PC-3 (cell line): ENCODE data around the gene ADCY3. TPM values are rescaled to one million over a fixed set of nuclear protein-coding genes. Genes with fewer than 3 reads are reported as not detected.

Experiments used
- ATAC-seq: fragments of 200-7000 bp; cut with Tn5 transposase; 2 replicates; pipeline ENCODE4 v1.9.1; 2020; ENCODE audit warnings: mild to moderate bottlenecking, moderate library complexity
- BruUV-seq: library from RNA; stranded (reverse); fragments of 400-500 nt; replicated peaks from 2 replicates; lab custom pipeline; 2021; lab: Mats Ljungman, UMichigan
- CTCF ChIA-PET: fragments of 300-600 bp; sonication (Branson Sonifier 250); formaldehyde crosslinking; loops from one replicate; lab custom pipeline; 2022; ENCODE audit warnings: antibody characterized with exemption; lab: Charles Lee
- POLR2A ChIA-PET: fragments of 300-600 bp; sonication (Branson Sonifier 250); formaldehyde crosslinking; loops from one replicate; lab custom pipeline; 2022; ENCODE audit warnings: antibody characterized with exemption; ENCODE audit not compliant: unreplicated experiment; lab: Charles Lee
- DNase-seq: peaks from one replicate; pipeline ENCODE4 v3.0.0-alpha.2; 2015
- H2AFZ ChIP-seq: fragments of 300-600 bp; sonication (generic); 2 replicates; pipeline ENCODE4 v1.6.0; 2016; ENCODE audit warnings: antibody characterized with exemption, low read length
- H3F3A ChIP-seq: fragments of 300-600 bp; sonication (generic); one replicate; pipeline ENCODE4 v1.6.0; 2017; ENCODE audit warnings: antibody characterized with exemption, low read length, control low read depth, mild to moderate bottlenecking; ENCODE audit not compliant: unreplicated experiment
- H3K27ac ChIP-seq: fragments of 300-600 bp; sonication (generic); 2 replicates; pipeline ENCODE4 v1.5.1; 2016; ENCODE audit warnings: mild to moderate bottlenecking, low read length
- H3K27me3 ChIP-seq: fragments of 300-600 bp; sonication (generic); 2 replicates; pipeline ENCODE4 v1.6.1; 2016; ENCODE audit warnings: low read length, mixed read lengths
- H3K36me3 ChIP-seq: fragments of 300-600 bp; sonication (generic); 2 replicates; pipeline ENCODE4 v1.6.1; 2016; ENCODE audit warnings: low read depth, mixed run types, low read length, mixed read lengths
- H3K4me1 ChIP-seq: fragments of 300-600 bp; sonication (generic); 2 replicates; pipeline ENCODE4 v1.5.1; 2016; ENCODE audit warnings: low read length; ENCODE audit not compliant: insufficient read depth
- H3K4me2 ChIP-seq: fragments of 300-600 bp; sonication (generic); 2 replicates; pipeline ENCODE4 v1.6.0; 2016; ENCODE audit warnings: low read length
- H3K4me3 ChIP-seq: fragments of 300-600 bp; sonication (generic); 2 replicates; pipeline ENCODE4 v1.5.1; 2016; ENCODE audit warnings: mild to moderate bottlenecking, low read length, mixed read lengths
- H3K79me2 ChIP-seq: fragments of 300-600 bp; sonication (generic); 2 replicates; pipeline ENCODE4 v1.6.1; 2017; ENCODE audit warnings: low read length, mixed read lengths
- H3K9ac ChIP-seq: fragments of 300-600 bp; sonication (generic); 2 replicates; pipeline ENCODE4 v1.6.0; 2016; ENCODE audit warnings: mild to moderate bottlenecking, low read length
- H3K9me2 ChIP-seq: fragments of 300-600 bp; sonication (generic); replicated peaks from 2 replicates; pipeline ENCODE4 v1.6.1; 2016; ENCODE audit warnings: mixed run types, low read length, mixed read lengths
- H3K9me3 ChIP-seq: fragments of 300-600 bp; sonication (generic); 2 replicates; pipeline ENCODE4 v1.6.1; 2016; ENCODE audit warnings: low read length, mixed read lengths
- H4K20me1 ChIP-seq: fragments of 300-600 bp; sonication (generic); 2 replicates; pipeline ENCODE4 v1.6.1; 2016; ENCODE audit warnings: low read length, mixed read lengths
- EZH2 ChIP-seq: fragments of 300-600 bp; sonication (generic); IDR thresholded peaks from one replicate; pipeline ENCODE4 v1.6.1; 2017; ENCODE audit warnings: antibody characterized with exemption, mild to moderate bottlenecking, low read length; ENCODE audit not compliant: unreplicated experiment
- EZH2phosphoT487 ChIP-seq: fragments of 300-600 bp; sonication (generic); IDR thresholded peaks from 2 replicates; pipeline ENCODE4 v1.6.1; 2018; ENCODE audit warnings: mild to moderate bottlenecking, antibody characterized with exemption, low read length, borderline replicate concordance
- intact Hi-C: fragments of 100-400 bp; cut with micrococcal nuclease; formaldehyde crosslinking; loops from 2 replicates; pipeline ENCODE4 v1.9.0; 2023
- total RNA-seq: library from RNA; depleted of rRNA; stranded (reverse); fragments of >200 nt; gene quantifications from 2 replicates; pipeline ENCODE4 v1.2.3, GENCODE V29; 2014
- TF ChIP-seq, protein P1 (sequence below): fragments of 300-600 bp; sonication (generic); conservative IDR thresholded peaks from 2 replicates; pipeline ENCODE4 v1.5.1; 2017; ENCODE audit warnings: antibody characterized with exemption, low read depth, mild to moderate bottlenecking, low read length

Gene ADCY3
- total RNA-seq, 1 experiment from 2014 or later = 52.0 TPM

DNA sequence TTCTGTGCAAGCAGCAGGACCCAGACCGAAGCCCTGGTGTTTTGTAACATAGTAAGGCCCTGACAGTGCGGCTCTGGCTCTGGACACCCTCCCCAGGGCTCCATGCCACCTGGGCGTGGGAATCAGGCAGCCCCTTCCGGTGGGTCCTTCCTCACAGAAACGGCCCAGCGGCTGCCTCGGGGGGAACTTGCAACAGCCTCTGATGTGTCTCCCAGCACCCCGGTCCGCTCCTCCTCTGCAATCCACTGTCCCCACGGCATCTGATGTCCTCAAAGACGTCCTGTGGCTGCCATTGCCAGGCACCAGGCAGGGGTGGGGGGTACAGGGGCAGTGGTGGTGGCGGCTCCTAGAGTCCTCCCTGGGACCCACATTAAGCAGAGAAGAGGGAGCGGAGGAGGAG, 68.0 kb downstream of the ADCY3 start:
- H3K9me2 ChIP-seq = no peaks in the 10 kb centered on the region
- H3K27me3 ChIP-seq = no peaks in the 10 kb centered on the region
- no peak for TF ChIP-seq EZH2
- TF ChIP-seq EZH2phosphoT487 = no peak
- TF ChIP-seq, protein P1, sequence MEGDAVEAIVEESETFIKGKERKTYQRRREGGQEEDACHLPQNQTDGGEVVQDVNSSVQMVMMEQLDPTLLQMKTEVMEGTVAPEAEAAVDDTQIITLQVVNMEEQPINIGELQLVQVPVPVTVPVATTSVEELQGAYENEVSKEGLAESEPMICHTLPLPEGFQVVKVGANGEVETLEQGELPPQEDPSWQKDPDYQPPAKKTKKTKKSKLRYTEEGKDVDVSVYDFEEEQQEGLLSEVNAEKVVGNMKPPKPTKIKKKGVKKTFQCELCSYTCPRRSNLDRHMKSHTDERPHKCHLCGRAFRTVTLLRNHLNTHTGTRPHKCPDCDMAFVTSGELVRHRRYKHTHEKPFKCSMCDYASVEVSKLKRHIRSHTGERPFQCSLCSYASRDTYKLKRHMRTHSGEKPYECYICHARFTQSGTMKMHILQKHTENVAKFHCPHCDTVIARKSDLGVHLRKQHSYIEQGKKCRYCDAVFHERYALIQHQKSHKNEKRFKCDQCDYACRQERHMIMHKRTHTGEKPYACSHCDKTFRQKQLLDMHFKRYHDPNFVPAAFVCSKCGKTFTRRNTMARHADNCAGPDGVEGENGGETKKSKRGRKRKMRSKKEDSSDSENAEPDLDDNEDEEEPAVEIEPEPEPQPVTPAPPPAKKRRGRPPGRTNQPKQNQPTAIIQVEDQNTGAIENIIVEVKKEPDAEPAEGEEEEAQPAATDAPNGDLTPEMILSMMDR = no peak
- H3K36me3 ChIP-seq = 0 out of 2 replicates have a peak, but pooled peaks cover 2% of the 10 kb centered on the region
- BruUV-seq = no TSS peak
- intact Hi-C loops = no loop called here
- no peaks in the 10 kb centered on the region for H3K4me1 ChIP-seq
- no peak overlapping the region for H3K27ac ChIP-seq
- H3K9ac ChIP-seq = no peak overlapping the region
- no peak overlapping the region for H3K4me3 ChIP-seq
- H3K9me3 ChIP-seq = no peaks in the 10 kb centered on the region
- H3K79me2 ChIP-seq = no peaks in the 10 kb centered on the region
- H3K4me2 ChIP-seq = no peak overlapping the region
- H4K20me1 ChIP-seq = no peaks in the 10 kb centered on the region
- DNase-seq (no peak), ATAC-seq (no peak)
- no peaks in the 10 kb centered on the region for H3F3A ChIP-seq
- ChIA-PET CTCF (no interaction called here), POLR2A (no interaction called here)
- H2AFZ ChIP-seq = no peak overlapping the region

DNA sequence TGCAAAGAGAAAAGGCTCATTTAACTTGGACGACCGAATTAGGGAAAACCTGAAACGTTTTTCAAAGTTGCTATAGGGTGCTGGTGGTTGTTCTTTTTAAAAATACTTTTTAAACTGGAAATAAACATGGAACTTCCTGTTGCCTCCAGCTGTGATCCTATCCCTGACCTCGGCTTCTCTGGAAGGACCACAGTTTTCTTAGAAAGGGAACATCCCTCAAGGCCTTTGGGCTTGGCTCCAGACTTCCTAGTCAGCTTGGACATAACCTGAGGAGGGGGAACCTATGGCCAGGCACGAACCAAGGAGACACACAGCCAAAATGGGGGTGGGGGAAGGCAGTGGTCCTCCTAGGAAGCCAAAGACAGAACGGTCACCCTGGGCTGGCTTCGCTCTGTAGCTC, 69.1 kb downstream of the ADCY3 start:
- H3K79me2 ChIP-seq = no peaks in the 10 kb centered on the region
- H3K27me3 ChIP-seq = no peaks in the 10 kb centered on the region
- no peak overlapping the region for H3K9ac ChIP-seq
- no TSS peak for BruUV-seq
- no peak overlapping the region for H2AFZ ChIP-seq
- POLR2A ChIA-PET = no interaction called here
- ATAC-seq = no peak
- CTCF ChIA-PET = no interaction called here
- H3K9me3 ChIP-seq = no peaks in the 10 kb centered on the region
- H3K27ac ChIP-seq = no peak overlapping the region
- H3K9me2 ChIP-seq = no peaks in the 10 kb centered on the region
- H3K4me3 ChIP-seq = no peak overlapping the region
- no peak overlapping the region for H3K4me2 ChIP-seq
- H3F3A ChIP-seq = no peaks in the 10 kb centered on the region
- H4K20me1 ChIP-seq = no peaks in the 10 kb centered on the region
- intact Hi-C loops = no loop called here
- H3K4me1 ChIP-seq = no peaks in the 10 kb centered on the region
- TF ChIP-seq EZH2 (no peak), EZH2phosphoT487 (no peak)
- TF ChIP-seq, protein P1 = no peak
- DNase-seq = no peak
- H3K36me3 ChIP-seq = 0 out of 2 replicates have a peak, but pooled peaks cover 2% of the 10 kb centered on the region

DNA sequence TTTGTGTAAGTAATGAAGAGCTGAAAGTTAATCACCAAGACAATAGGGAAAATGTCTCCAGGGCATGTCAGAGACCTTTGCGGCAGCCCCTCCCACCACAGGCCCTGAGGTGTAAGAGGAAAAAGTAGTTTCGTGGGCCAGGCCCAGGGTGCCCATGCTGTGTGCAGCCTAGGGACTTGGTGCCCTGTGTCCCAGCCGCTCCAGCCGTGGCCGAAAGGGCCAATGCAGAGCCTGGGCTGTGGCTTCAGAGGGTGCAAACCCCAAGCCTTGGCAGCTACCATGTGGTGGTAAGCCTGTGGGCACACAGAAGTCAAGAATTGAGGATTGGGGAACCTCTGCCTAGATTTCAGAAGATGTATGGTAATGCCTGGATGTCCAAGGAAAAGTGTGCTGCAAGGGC, 74.3 kb downstream of the ADCY3 start:
- DNase-seq (no peak), ATAC-seq (no peak)
- Histone ChIP-seq H4K20me1 (no peaks in the 10 kb centered on the region), H3K9me2 (no peaks in the 10 kb centered on the region), H3K4me1 (no peaks in the 10 kb centered on the region), H3K9me3 (no peaks in the 10 kb centered on the region), H3K27me3 (no peaks in the 10 kb centered on the region), H2AFZ (no peak overlapping the region), H3K36me3 (0 out of 2 replicates have a peak, but pooled peaks cover 2% of the 10 kb centered on the region), H3K4me3 (no peak overlapping the region), H3K27ac (no peak overlapping the region), H3F3A (no peaks in the 10 kb centered on the region), H3K79me2 (no peaks in the 10 kb centered on the region), H3K9ac (no peak overlapping the region), H3K4me2 (no peak overlapping the region)
- BruUV-seq = no TSS peak
- ChIA-PET POLR2A (no interaction called here), CTCF (no interaction called here)
- TF ChIP-seq, protein P1 = no peak
- TF ChIP-seq EZH2phosphoT487 (no peak), EZH2 (no peak)
- intact Hi-C loops = no loop called here
